Stomach (tissue), 4 donors: ENCODE results near the gene AK1.

Experiments used
- CTCF ChIP-seq, 7 experiments: fragments of 450-650 bp in 4 of 7; fragments of 200-600 bp in 3 of 7; sonication (generic) in 3 of 7; IDR thresholded peaks; one replicate each; pipeline ENCODE4 v1.5.1; 2016 to 2019; ENCODE audit warnings: antibody characterized with exemption in 7 of 7, control low read depth in 2 of 7, mild to moderate bottlenecking in 1 of 7
- POLR2AphosphoS5 ChIP-seq, 3 donors: sonication (generic); formaldehyde crosslinking; IDR thresholded peaks; one replicate each; pipeline ENCODE4 v1.6.1; 2016; ENCODE audit warnings: antibody characterized with exemption in 3 of 3

GRCh38 chr9:127816728-127817127, 60.7 kb downstream of the AK1 start:
- TF ChIP-seq CTCF (IDR thresholded peaks at IDR 0.05), result no peak
- no peak for TF ChIP-seq POLR2AphosphoS5 (IDR thresholded peaks at IDR 0.05)
